Pulmonary artery endothelial cell (primary cell): ENCODE results near the gene RRP36. TPM values are rescaled to one million over a fixed set of nuclear protein-coding genes. Genes with fewer than 3 reads are reported as not detected.

ENCODE experiments used
- DNase-seq: peaks from one replicate; pipeline ENCODE4 v3.0.0-alpha.2; 2011; ENCODE audit warnings: low read depth, low spot score
- total RNA-seq: library from RNA; depleted of rRNA; stranded (reverse); fragments of >200 nt; gene quantifications from 2 replicates; pipeline ENCODE4 v1.2.3, GENCODE V29; 2014

The RRP36 gene
- total RNA-seq, 1 donor from 2014 or later: 112 TPM

GRCh38 chr6:43007126-43007525, 14.3 kb upstream of the RRP36 start:
- no peak for DNase-seq

GRCh38 chr6:43009124-43009523, 12.3 kb upstream of the RRP36 start:
- DNase-seq: no peak

GRCh38 chr6:43011207-43011606, 10.2 kb upstream of the RRP36 start:
- DNase-seq: no peak

- DNase-seq: no peak
These were observed 9.1 kb upstream of the RRP36 start for GRCh38 chr6:43012364-43012763.

GRCh38 chr6:43013097-43013842, 8.2 kb upstream of the RRP36 start:
- DNase-seq: no peak

- DNase-seq: peak; percentile 99
These were observed 7.5 kb upstream of the RRP36 start, which contains the start of the genes KLHDC3 and MEA1 for GRCh38 chr6:43013843-43014433. Gene KLHDC3, plus strand, starts transcription at chr6:43014249. Its CDS starts 2,944 bp downstream, at chr6:43017193. Gene MEA1, minus strand, starts transcription at chr6:43013946. Its CDS starts 133 bp downstream, at chr6:43013813.

- DNase-seq: no peak
These were observed 7.0 kb upstream of the RRP36 start for GRCh38 chr6:43014434-43014909.

GRCh38 chr6:43016176-43016942, 5.1 kb upstream of the RRP36 start:
- no peak for DNase-seq

- DNase-seq: no peak
These were observed 4.5 kb upstream of the RRP36 start for GRCh38 chr6:43016943-43017334.

- no peak for DNase-seq
These were observed 2.3 kb upstream of the RRP36 start for GRCh38 chr6:43019152-43019551.

GRCh38 chr6:43020052-43020705, 1.2 kb upstream of the RRP36 start:
- DNase-seq: no peak

- DNase-seq: no peak
These were observed 576 bp upstream of the RRP36 start for GRCh38 chr6:43020847-43021246.

GRCh38 chr6:43024436-43024835, 3.0 kb downstream of the RRP36 start:
- no peak for DNase-seq

- DNase-seq: no peak
These were observed 4.9 kb downstream of the RRP36 start for GRCh38 chr6:43026365-43026764.

GRCh38 chr6:43029120-43029519, 7.7 kb downstream of the RRP36 start:
- DNase-seq: no peak

GRCh38 chr6:43032326-43032725, 10.9 kb downstream of the RRP36 start:
- no peak for DNase-seq

- DNase-seq: no peak
These were observed 12.2 kb downstream of the RRP36 start for GRCh38 chr6:43033496-43034189.

- no peak for DNase-seq
These were observed 12.7 kb downstream of the RRP36 start for GRCh38 chr6:43034190-43034525.

GRCh38 chr6:43035495-43036194, 14.2 kb downstream of the RRP36 start:
- DNase-seq: no peak

- no peak for DNase-seq
These were observed 15.3 kb downstream of the RRP36 start for GRCh38 chr6:43036712-43037111.
